Activated CD4-positive, alpha-beta T cell treated with anti-CD3 and anti-CD28 coated beads for 1 hour (primary cell): ENCODE results near the gene UBQLN3.

ENCODE experiments used
- DNase-seq: peaks from one replicate; pipeline ENCODE4 v3.0.0-alpha.2; 2020

The UBQLN3 gene

GRCh38 chr11:5509803-5510202 is at the start of gene UBQLN3:
Gene UBQLN3, minus strand, starts transcription at chr11:5509957. Its CDS starts 399 bp downstream, at chr11:5509558.
- DNase-seq, result no peak

GRCh38 chr11:5557751-5558150 is 48.0 kb upstream of the UBQLN3 start:
- no peak for DNase-seq

GRCh38 chr11:5556596-5557188 is 46.9 kb upstream of the UBQLN3 start:
- no peak for DNase-seq

GRCh38 chr11:5553343-5553742 is 43.6 kb upstream of the UBQLN3 start:
- DNase-seq, result no peak

GRCh38 chr11:5550440-5551095 is 40.8 kb upstream of the UBQLN3 start:
- DNase-seq, result no peak

GRCh38 chr11:5548440-5548839 is 38.7 kb upstream of the UBQLN3 start, which contains the start of gene OR52H1:
Gene OR52H1, minus strand, starts transcription at chr11:5548540. Its CDS starts 3,035 bp downstream, at chr11:5545505.
- no peak for DNase-seq

GRCh38 chr11:5547982-5548381 is 38.2 kb upstream of the UBQLN3 start:
- DNase-seq, result no peak

GRCh38 chr11:5546457-5546856 is 36.7 kb upstream of the UBQLN3 start:
- no peak for DNase-seq

- no peak for DNase-seq
Observed at GRCh38 chr11:5541427-5541826, 31.7 kb upstream of the UBQLN3 start.

- no peak for DNase-seq
Observed at GRCh38 chr11:5536482-5536881, 26.7 kb upstream of the UBQLN3 start.

- DNase-seq, result no peak
Observed at GRCh38 chr11:5534046-5534445, 24.3 kb upstream of the UBQLN3 start.

- DNase-seq, result no peak
Observed at GRCh38 chr11:5531053-5531831, 21.5 kb upstream of the UBQLN3 start.

- DNase-seq, result no peak
Observed at GRCh38 chr11:5528495-5528894, 18.7 kb upstream of the UBQLN3 start.

GRCh38 chr11:5527716-5528115 is 18.0 kb upstream of the UBQLN3 start:
- no peak for DNase-seq

GRCh38 chr11:5524756-5525155 is 15.0 kb upstream of the UBQLN3 start:
- DNase-seq, result no peak

GRCh38 chr11:5522308-5522707 is 12.6 kb upstream of the UBQLN3 start:
- DNase-seq, result no peak

- DNase-seq, result no peak
Observed at GRCh38 chr11:5521540-5521939, 11.8 kb upstream of the UBQLN3 start.

- DNase-seq, result no peak
Observed at GRCh38 chr11:5516599-5516998, 6.8 kb upstream of the UBQLN3 start, which contains the start of gene UBQLNL. Gene UBQLNL, minus strand, starts transcription at chr11:5516699. Its CDS starts 258 bp downstream, at chr11:5516441.

GRCh38 chr11:5514841-5515240 is 5.1 kb upstream of the UBQLN3 start:
- no peak for DNase-seq

- no peak for DNase-seq
Observed at GRCh38 chr11:5508605-5509004, 1.2 kb downstream of the UBQLN3 start.

- DNase-seq, result no peak
Observed at GRCh38 chr11:5507933-5508305, 1.8 kb downstream of the UBQLN3 start.

GRCh38 chr11:5507177-5507932 is 2.4 kb downstream of the UBQLN3 start:
- DNase-seq, result no peak

- DNase-seq, result no peak
Observed at GRCh38 chr11:5505363-5506048, 4.3 kb downstream of the UBQLN3 start.
